Measurements from ENCODE around the gene ZNF765. TPM values are rescaled to one million over a fixed set of nuclear protein-coding genes. Genes with fewer than 3 reads are reported as not detected.
"Not testable (repeated sequence)": the region's sequence is repeated elsewhere in the genome, so short reads cannot be mapped to it uniquely, and the experiment has no call there.

Gene ZNF765
- total RNA-seq, 2 experiments from 2014 or later, result 7.9 to 8.0 TPM

DNA sequence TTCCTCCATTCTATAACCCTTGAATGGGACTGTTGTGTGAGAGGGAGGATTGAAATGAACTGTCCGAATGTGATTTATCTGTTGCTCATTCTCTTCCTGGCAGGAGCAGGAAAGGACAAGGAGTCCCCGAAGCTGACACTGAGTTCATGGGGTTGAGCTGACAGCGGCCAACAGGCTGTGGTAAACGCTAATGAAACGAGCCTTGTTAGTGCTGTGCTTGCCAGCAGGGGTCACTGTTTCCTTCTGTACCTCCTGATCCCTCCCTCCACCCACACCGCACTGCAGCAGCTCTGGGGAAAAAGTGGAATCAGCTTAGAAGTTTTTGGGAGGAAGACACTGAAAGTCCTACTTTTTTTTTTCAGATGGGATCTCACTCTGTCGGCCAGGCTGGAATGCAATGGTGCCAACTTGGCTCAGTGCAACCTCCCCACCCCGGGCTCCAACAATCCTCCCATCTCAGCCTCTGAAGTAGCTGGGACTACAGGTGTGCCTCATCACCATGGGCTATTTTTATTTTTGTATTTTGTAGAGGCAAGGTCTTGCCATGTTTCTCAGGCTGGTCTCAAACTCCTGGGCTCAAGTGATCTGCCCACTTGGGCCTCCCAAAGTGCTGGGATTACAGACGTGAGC, 30.1 kb downstream of the ZNF765 start:
- peaks cover 2% of the 10 kb centered on the region for H3K27me3 Mint-ChIP-seq (ENCODE audit: low read depth)
- intact Hi-C loops (cut with micrococcal nuclease), result loop anchor here (1.0 kb wide), 1 partner anchor 321 kb away; no protein-coding TSS in a partner anchor
- CTCF ChIA-PET, result interaction anchor here (0.6 to 1.5 kb wide), 14 partner anchors 8 to 615 kb away, joined by 3 to 9 read pairs (median 4); no protein-coding TSS in a partner anchor
- no peak overlapping the region for H3K27ac Mint-ChIP-seq
- H3K36me3 Mint-ChIP-seq (ENCODE audit: low read depth), result no peaks in the 10 kb centered on the region
- H3K4me3 Mint-ChIP-seq, result no peak overlapping the region
- DNase-seq, result peak; percentile 82
- no peaks in the 10 kb centered on the region for H3K4me1 Mint-ChIP-seq (ENCODE audit: low read depth)
- peaks cover 2% of the 10 kb centered on the region for H3K9me3 Mint-ChIP-seq

DNA sequence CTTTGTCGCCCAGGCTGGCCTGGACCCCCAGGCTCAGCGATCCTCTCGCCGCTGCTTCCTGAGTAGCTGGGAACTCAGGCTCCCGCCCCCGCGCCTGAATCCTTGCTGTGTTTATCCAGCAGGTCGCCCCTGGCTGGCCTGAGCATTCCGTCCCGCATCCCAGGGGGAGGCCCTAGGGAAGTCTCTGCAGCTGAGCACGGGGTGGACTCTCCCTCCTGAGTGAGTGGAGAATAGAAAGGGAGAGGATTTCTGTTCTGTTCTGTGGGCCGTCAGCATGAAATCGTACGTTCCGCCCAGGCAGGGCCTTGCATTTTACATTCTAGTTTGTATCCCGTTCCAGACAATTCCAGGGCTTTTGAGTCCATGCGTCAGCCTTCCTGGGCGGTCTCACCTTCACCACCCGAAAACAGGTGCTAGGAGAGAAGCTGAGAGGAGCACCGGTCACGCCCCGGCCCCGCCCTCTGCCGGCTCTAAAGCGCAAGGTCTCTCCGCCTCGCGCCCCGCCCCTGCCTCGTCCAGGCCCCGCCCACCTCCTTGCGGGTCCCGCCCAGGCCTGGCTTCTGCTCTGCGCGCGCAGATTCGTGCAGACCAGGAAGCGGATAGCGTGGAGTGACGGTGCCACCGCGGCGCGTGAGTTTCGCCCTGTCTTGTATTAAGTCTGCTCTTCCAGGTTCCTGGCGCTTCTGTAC, 36.6 kb downstream of the ZNF765 start, which contains the start of gene ZNF761:
TSS of gene ZNF761 (plus strand) at position 586 of the 689 bp plus-strand sequence. CDS start 15,285 bp downstream, outside the sequence.
- Mint-ChIP-seq H3K36me3 (ENCODE audit: low read depth) (peaks cover 39% of the 10 kb centered on the region), H3K27me3 (ENCODE audit: low read depth) (no peaks in the 10 kb centered on the region), H3K9me3 (peaks cover 13% of the 10 kb centered on the region), H3K27ac (peak within 1 kb of the TSS; percentile 88), H3K4me3 (peak within 1 kb of the TSS; percentile 83), H3K4me1 (ENCODE audit: low read depth) (peaks cover 21% of the 10 kb centered on the region)
- peak; percentile 97 for DNase-seq
- CTCF ChIA-PET, result no interaction called here
- intact Hi-C loops (cut with micrococcal nuclease), result loop anchor here (1.0 to 2.0 kb wide), 5 partner anchors 36 to 436 kb away; partner anchors contain the start of genes MYADM, ZNF525 and ZNF813

DNA sequence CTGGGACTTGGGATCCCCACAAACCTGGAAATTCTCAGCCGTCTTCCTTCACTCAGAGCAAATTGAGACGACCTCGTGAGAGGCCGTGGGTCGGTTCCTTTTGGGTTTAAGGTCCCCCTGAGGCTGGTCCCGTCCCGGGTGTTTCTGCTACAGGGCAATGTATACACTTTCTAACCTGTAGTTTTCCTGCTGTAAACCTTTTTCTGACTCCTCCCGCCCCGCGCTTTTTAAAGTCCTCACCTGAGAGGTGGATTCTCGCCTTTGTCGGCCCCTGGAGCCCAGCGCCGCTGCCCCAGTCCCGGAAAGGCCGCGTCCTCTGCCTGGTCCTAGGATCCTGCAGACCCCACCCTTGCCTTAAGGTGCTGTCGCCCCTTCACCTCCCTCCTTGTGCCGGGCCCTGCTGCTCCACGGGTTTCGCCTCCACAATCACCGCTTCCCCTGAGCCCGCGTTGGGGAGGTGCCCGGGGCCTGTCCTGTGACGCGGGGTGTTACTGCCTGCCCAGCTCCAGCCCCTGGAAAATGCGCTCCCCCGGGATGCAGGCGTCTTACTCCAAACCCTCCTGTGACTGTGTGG, 37.2 kb downstream of the ZNF765 start:
- peaks cover 46% of the 10 kb centered on the region for H3K36me3 Mint-ChIP-seq (ENCODE audit: low read depth)
- CTCF ChIA-PET, result no interaction called here

DNA sequence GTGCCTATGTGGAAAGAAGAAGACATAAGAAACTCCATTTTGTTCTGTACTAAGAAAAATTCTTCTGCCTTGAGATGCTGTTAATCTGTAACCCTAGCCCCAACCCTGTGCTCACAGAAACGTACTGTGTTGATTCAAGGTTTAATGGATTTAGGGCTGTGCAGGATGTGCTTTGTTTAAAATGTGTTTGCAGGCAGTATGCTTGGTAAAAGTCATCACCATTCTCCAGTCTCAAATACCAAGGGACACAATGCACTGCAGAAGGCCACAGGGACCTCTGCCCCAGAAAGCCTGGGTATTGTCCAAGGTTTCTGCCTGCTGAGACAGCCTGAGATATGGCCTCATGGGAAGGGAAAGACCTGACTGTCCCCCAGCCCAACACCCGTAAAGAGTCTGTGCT, 48.9 kb downstream of the ZNF765 start:
- H3K4me3 Mint-ChIP-seq; H3K27me3 Mint-ChIP-seq (ENCODE audit: low read depth); DNase-seq; intact Hi-C loops (cut with micrococcal nuclease); H3K27ac Mint-ChIP-seq; CTCF ChIA-PET; H3K4me1 Mint-ChIP-seq (ENCODE audit: low read depth): not testable (repeated sequence)
- Mint-ChIP-seq H3K36me3 (ENCODE audit: low read depth) (peaks cover 88% of the 10 kb centered on the region), H3K9me3 (peaks cover 45% of the 10 kb centered on the region)

More for the DNA sequence above, 37.2 kb downstream of the ZNF765 start:
- peaks cover 13% of the 10 kb centered on the region for H3K9me3 Mint-ChIP-seq
- intact Hi-C loops (cut with micrococcal nuclease), result no loop called here
- H3K4me1 Mint-ChIP-seq (ENCODE audit: low read depth), result peaks cover 21% of the 10 kb centered on the region
- peak; percentile 37 for DNase-seq
- H3K27me3 Mint-ChIP-seq (ENCODE audit: low read depth), result no peaks in the 10 kb centered on the region
- peak overlapping the region; percentile 83 for H3K4me3 Mint-ChIP-seq
- peak overlapping the region; percentile 88 for H3K27ac Mint-ChIP-seq

DNA sequence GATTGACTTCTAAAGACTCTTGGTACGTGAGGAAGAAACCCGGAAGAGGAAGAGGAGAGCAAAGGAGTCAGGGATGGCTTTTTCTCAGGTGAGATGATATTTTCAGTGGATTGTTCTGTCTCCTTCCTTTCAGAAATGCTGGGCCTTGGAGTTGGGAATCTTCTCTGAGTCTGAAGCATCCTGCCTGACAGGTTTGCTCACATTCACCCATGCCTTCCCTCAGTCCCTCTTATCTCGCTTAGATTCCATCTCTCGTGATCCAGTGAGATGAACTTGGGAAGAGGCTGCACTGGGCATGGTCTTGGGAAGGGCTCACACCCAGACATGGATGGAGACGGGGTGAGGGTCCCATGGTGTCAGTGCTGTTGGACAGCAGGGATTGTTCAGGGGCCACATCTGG, 52.2 kb downstream of the ZNF765 start:
- DNase-seq; H3K4me1 Mint-ChIP-seq (ENCODE audit: low read depth); CTCF ChIA-PET; H3K27me3 Mint-ChIP-seq (ENCODE audit: low read depth); H3K27ac Mint-ChIP-seq; intact Hi-C loops (cut with micrococcal nuclease); H3K4me3 Mint-ChIP-seq: not testable (repeated sequence)
- Mint-ChIP-seq H3K36me3 (ENCODE audit: low read depth) (peaks cover 89% of the 10 kb centered on the region), H3K9me3 (peaks cover 51% of the 10 kb centered on the region)

DNA sequence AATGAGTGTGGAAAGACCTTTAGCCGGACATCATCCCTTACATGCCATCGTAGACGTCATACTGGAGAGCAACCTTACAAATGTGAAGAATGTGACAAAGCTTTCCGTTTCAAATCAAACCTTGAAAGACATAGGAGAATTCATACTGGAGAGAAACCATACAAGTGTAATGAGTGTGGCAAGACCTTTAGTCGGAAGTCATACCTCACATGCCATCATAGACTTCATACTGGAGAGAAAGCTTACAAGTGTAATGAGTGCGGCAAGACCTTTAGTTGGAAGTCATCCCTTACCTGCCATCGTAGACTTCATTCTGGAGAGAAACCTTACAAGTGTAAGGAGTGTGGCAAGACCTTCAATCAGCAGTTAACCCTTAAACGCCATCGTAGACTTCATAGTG, 60.9 kb downstream of the ZNF765 start:
- Mint-ChIP-seq H3K9me3 (peaks cover 73% of the 10 kb centered on the region), H3K4me1 (ENCODE audit: low read depth) (no peaks in the 10 kb centered on the region), H3K4me3 (no peak overlapping the region), H3K27ac (no peak overlapping the region), H3K36me3 (ENCODE audit: low read depth) (peaks cover 82% of the 10 kb centered on the region), H3K27me3 (ENCODE audit: low read depth) (no peaks in the 10 kb centered on the region)
- intact Hi-C loops (cut with micrococcal nuclease), result no loop called here
- DNase-seq, result no peak
- CTCF ChIA-PET, result no interaction called here

DNA sequence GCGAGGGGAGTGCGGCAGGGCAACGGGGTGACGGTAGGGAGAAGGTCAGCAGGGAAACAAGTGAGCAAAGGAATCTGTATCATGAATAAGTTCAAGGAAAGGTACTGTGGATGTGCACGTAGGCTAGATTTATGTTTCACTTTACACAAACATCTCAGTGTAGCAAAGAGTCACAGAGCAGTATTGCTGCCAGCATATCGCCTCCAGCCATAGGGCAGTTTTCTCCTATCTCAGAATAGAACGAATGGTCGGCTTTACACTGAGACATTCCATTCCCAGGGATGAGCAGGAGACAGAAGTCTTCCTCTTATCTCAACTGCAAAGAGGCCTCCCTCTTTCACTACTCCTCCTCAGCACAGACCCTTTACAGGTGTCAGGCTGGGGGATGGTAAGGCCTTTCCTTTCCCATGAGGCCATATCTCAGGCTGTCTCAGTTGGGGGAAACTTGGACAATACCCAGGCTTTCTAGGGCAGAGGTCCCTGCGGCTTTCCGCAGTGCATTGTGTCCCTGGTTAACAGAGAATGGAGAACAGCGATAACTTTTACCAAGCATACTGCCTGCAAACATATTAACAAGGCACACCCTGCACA, 65.3 kb downstream of the ZNF765 start:
- Mint-ChIP-seq H3K9me3 (peaks cover 67% of the 10 kb centered on the region), H3K36me3 (ENCODE audit: low read depth) (peaks cover 53% of the 10 kb centered on the region), H3K27me3 (ENCODE audit: low read depth) (peaks cover 17% of the 10 kb centered on the region)
- H3K27ac Mint-ChIP-seq; intact Hi-C loops (cut with micrococcal nuclease); DNase-seq; H3K4me3 Mint-ChIP-seq; CTCF ChIA-PET; H3K4me1 Mint-ChIP-seq (ENCODE audit: low read depth): not testable (repeated sequence)

DNA sequence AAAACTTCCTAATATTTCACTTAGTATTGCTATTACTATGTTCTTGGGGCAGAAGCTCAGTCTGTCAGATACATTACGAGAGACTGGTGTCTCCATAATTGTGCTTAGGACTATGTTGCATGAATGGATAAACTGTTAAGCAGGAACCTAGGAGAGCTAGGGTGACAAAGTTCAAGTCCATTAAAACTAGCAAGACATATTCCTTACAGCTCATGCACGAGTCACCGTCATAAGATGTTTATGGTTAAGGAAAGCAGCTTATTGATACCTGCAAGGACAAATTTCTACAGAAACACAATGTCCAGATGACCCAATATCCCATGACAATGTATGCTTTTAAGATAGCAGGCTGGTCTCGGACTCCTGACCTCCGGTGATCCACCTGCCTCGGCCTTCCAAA, 66.9 kb downstream of the ZNF765 start:
- Mint-ChIP-seq H3K27me3 (ENCODE audit: low read depth) (peaks cover 22% of the 10 kb centered on the region), H3K4me1 (ENCODE audit: low read depth) (peaks cover 3% of the 10 kb centered on the region), H3K27ac (no peak overlapping the region), H3K9me3 (peaks cover 52% of the 10 kb centered on the region), H3K4me3 (no peak overlapping the region), H3K36me3 (ENCODE audit: low read depth) (peaks cover 36% of the 10 kb centered on the region)
- DNase-seq, result no peak
- intact Hi-C loops (cut with micrococcal nuclease), result no loop called here
- CTCF ChIA-PET, result no interaction called here

DNA sequence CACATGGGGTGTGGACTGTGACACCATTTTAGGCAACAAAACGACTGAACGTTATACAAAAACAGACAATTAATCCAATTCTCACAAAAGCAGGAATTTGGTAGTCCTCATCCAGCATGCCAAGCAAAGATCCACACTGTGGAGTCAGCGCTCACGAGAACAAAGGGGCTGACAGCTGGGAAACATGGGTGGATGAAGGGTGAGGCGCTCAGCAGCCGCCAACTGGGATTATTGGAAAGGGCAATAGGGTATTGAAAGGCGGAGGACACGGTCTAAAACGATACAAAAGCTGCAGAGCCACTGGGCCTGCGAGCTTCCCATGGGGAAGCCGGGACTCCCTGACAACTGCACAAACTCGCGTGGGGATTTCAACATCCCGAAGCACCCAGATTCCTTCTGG, 67.9 kb downstream of the ZNF765 start:
- no peak overlapping the region for H3K27ac Mint-ChIP-seq
- CTCF ChIA-PET, result no interaction called here
- peaks cover 22% of the 10 kb centered on the region for H3K27me3 Mint-ChIP-seq (ENCODE audit: low read depth)
- no peak for DNase-seq
- H3K9me3 Mint-ChIP-seq, result peaks cover 45% of the 10 kb centered on the region
- peaks cover 6% of the 10 kb centered on the region for H3K4me1 Mint-ChIP-seq (ENCODE audit: low read depth)
- H3K4me3 Mint-ChIP-seq, result no peak overlapping the region
- intact Hi-C loops (cut with micrococcal nuclease), result no loop called here
- peaks cover 29% of the 10 kb centered on the region for H3K36me3 Mint-ChIP-seq (ENCODE audit: low read depth)

DNA sequence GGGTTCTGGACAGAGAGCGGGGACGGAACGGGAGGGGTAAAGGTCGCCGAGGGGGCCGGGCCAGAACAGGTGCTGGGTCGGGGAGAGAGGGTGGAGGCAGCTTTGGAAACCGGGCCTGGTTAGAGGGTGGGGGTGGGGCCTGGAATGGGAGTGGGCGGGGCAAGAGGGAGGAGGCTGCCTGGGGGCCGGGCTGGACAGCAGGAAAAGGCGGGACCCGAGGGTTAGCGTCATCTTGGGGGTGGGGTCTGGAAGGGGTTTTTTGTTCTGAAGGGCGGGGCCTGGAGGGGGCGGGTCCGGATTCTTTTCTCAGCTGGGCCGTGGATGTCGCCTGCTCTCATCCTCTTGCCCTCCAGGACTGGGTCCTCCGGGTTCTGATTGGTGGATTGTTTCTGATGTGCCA, 68.3 kb downstream of the ZNF765 start:
- intact Hi-C loops (cut with micrococcal nuclease), result no loop called here
- Mint-ChIP-seq H3K36me3 (ENCODE audit: low read depth) (peaks cover 25% of the 10 kb centered on the region), H3K4me3 (no peak overlapping the region), H3K27me3 (ENCODE audit: low read depth) (peaks cover 22% of the 10 kb centered on the region), H3K4me1 (ENCODE audit: low read depth) (peaks cover 8% of the 10 kb centered on the region), H3K9me3 (peaks cover 43% of the 10 kb centered on the region), H3K27ac (no peak overlapping the region)
- no peak for DNase-seq
- CTCF ChIA-PET, result no interaction called here

DNA sequence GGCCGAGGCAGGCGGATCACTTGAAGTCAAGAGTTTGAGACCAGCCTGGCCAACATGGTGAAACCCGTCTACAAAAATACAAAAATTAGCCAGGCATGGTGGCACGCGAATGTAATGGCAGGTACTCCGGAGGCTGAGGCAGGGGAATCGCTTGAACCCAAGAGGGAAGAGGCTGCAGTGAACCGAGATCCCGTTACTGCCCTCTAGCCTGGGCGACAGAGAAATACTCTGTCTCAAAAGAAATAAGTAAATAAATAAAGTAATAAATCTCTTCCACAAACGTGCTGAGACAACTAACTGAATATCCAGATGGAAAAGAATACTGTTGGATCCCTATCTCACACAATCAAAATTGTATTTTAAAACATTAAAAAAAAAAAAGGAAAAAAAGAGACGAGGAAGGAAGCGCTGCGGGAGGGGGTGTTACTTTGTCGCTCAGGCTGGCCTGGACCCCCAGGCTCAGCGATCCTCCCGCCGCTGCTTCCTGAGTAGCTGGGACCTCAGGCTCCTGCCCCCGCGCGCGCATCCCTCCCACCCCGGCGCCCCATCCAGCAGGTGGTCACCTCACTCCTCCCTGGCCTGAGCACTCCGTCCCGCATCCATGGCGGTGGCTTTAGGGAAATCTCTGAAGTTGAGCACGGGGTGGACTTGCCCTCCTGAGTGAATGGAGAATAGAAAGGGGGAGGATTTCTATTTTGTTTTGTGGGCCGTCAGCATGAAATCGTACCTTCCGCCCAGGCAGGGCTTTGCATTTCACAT, 72.0 kb downstream of the ZNF765 start:
- no peak for DNase-seq
- Mint-ChIP-seq H3K4me1 (ENCODE audit: low read depth) (peaks cover 20% of the 10 kb centered on the region), H3K4me3 (peak overlapping the region; percentile 88), H3K27me3 (ENCODE audit: low read depth) (peaks cover 22% of the 10 kb centered on the region), H3K9me3 (peaks cover 20% of the 10 kb centered on the region), H3K36me3 (ENCODE audit: low read depth) (peaks cover 30% of the 10 kb centered on the region), H3K27ac (no peak overlapping the region)
- intact Hi-C loops (cut with micrococcal nuclease), result loop anchor here (1.0 to 5.0 kb wide), 5 partner anchors 36 to 364 kb away; partner anchors contain the start of genes ZNF160, ZNF331, ZNF761 and ZNF765
- CTCF ChIA-PET, result no interaction called here

Measured in activated naive CD4-positive, alpha-beta T cell treated with anti-CD3 and anti-CD28 coated beads for 36 hours (primary cell).